ENCODE measurements around the gene EVC2.

GRCh38 chr4:5524446-5525299 is 183.7 kb downstream of the EVC2 start:
- TF ChIP-seq EZH2 (IDR thresholded peaks at IDR 0.05; ENCODE audit: low read length, missing control alignments) = no peak
- TF ChIP-seq CTCF (conservative IDR thresholded peaks at IDR 0.05 in 1 of 2, IDR thresholded peaks at IDR 0.05 in 1 of 2; ENCODE audit: low read depth in 1 of 2, low read length in 2 of 2) = no peak
